GM19455 (cell line): ENCODE measurements around the gene GJD4.

ENCODE experiments used
- ATAC-seq: cut with Tn5 transposase; IDR thresholded peaks from one replicate; pipeline ENCODE4 v1.9.1; 2021; ENCODE audit not compliant: unreplicated experiment

Gene GJD4

GRCh38 chr10:35578618-35578956 is 26.6 kb upstream of the GJD4 start:
- ATAC-seq, result no peak

- no peak for ATAC-seq
Measured at GRCh38 chr10:35579116-35579515, 26.0 kb upstream of the GJD4 start.

GRCh38 chr10:35579726-35580422 is 25.3 kb upstream of the GJD4 start:
- no peak for ATAC-seq

GRCh38 chr10:35580423-35580770 is 24.7 kb upstream of the GJD4 start:
- no peak for ATAC-seq

GRCh38 chr10:35581655-35582054 is 23.5 kb upstream of the GJD4 start:
- no peak for ATAC-seq

GRCh38 chr10:35584946-35585345 is 20.2 kb upstream of the GJD4 start:
- ATAC-seq, result no peak

GRCh38 chr10:35585356-35585755 is 19.8 kb upstream of the GJD4 start:
- ATAC-seq, result no peak

- ATAC-seq, result no peak
Measured at GRCh38 chr10:35585903-35586535, 19.1 kb upstream of the GJD4 start.

GRCh38 chr10:35588836-35589235 is 16.3 kb upstream of the GJD4 start:
- no peak for ATAC-seq

- no peak for ATAC-seq
Measured at GRCh38 chr10:35592441-35592840, 12.7 kb upstream of the GJD4 start.

- no peak for ATAC-seq
Measured at GRCh38 chr10:35594115-35595079, 10.7 kb upstream of the GJD4 start.

GRCh38 chr10:35595106-35595505 is 10.0 kb upstream of the GJD4 start:
- ATAC-seq, result no peak

- ATAC-seq, result no peak
Measured at GRCh38 chr10:35598379-35598778, 6.8 kb upstream of the GJD4 start.

- ATAC-seq, result no peak
Measured at GRCh38 chr10:35600193-35600592, 4.9 kb upstream of the GJD4 start.

GRCh38 chr10:35606430-35606829 is 1.3 kb downstream of the GJD4 start:
- no peak for ATAC-seq

- no peak for ATAC-seq
Measured at GRCh38 chr10:35607475-35608327, 2.6 kb downstream of the GJD4 start.

- ATAC-seq, result no peak
Measured at GRCh38 chr10:35608328-35608672, 3.2 kb downstream of the GJD4 start.

- ATAC-seq, result no peak
Measured at GRCh38 chr10:35611750-35612149, 6.6 kb downstream of the GJD4 start.

- ATAC-seq, result no peak
Measured at GRCh38 chr10:35612385-35613106, 7.4 kb downstream of the GJD4 start.

GRCh38 chr10:35613107-35613440 is 7.9 kb downstream of the GJD4 start:
- ATAC-seq, result no peak
